ENCODE results near the gene MSLN.
"Not testable (repeated sequence)": the region's sequence is repeated elsewhere in the genome, so short reads cannot be mapped to it uniquely, and the experiment has no call there.

GRCh38 chr16:754121-754607 lies 6.4 kb upstream of the MSLN start:
- TF ChIP-seq BHLHE40 (IDR thresholded peaks at IDR 0.05; ENCODE audit: low read depth, low read length); CTCF (IDR thresholded peaks at IDR 0.05); POLR2A (IDR thresholded peaks at IDR 0.05; ENCODE audit: low read length); USF2 (IDR thresholded peaks at IDR 0.05); CBX8 (IDR thresholded peaks at IDR 0.05); EP300 (IDR thresholded peaks at IDR 0.05); HOXA7 (CRISPR knock-in tag; IDR thresholded peaks at IDR 0.05): not testable (repeated sequence)
